ENCODE results near the gene SCN10A. TPM values are rescaled to one million over a fixed set of nuclear protein-coding genes. Genes with fewer than 3 reads are reported as not detected.

SCN10A gene
- total and polyA plus RNA-seq, 2 experiments from 2014 or later = not detected

GRCh38 chr3:38824349-38824748 is 8.3 kb upstream of the SCN10A start:
- Histone ChIP-seq H3K9me3 (ENCODE audit: low read depth) (no peaks in the 10 kb centered on the region), H2AFZ (no peak overlapping the region), H3K36me3 (ENCODE audit: low read depth) (no peaks in the 10 kb centered on the region), H3K4me3 (no peak overlapping the region), H3K79me2 (ENCODE audit: insufficient read depth) (no peaks in the 10 kb centered on the region), H3K27ac (no peak overlapping the region), H3F3A (ENCODE audit: insufficient read depth) (no peaks in the 10 kb centered on the region), H4K20me1 (ENCODE audit: insufficient read depth) (no peaks in the 10 kb centered on the region), H3K9me2 (ENCODE audit: insufficient read depth) (no peaks in the 10 kb centered on the region), H3K4me1 (ENCODE audit: insufficient read depth) (peaks cover 10% of the 10 kb centered on the region), H3K4me2 (ENCODE audit: unreplicated experiment) (no peak overlapping the region), H3K27me3 (replicated peaks; ENCODE audit: insufficient read depth) (peaks cover 15% of the 10 kb centered on the region; the same call in 1 of the 2 replicates), H3K9ac (no peak overlapping the region)
- DNase-seq = no peak
- TF ChIP-seq EZH2 (IDR thresholded peaks at IDR 0.05; ENCODE audit: insufficient read depth, poor library complexity, severe bottlenecking) (no peak), EZH2phosphoT487 (IDR thresholded peaks at IDR 0.05; ENCODE audit: insufficient read depth, low read depth) (no peak)
- in situ Hi-C loops (cut with MboI) = no loop called here
- WGBS, 2 experiments (ENCODE audit: low coverage in 1 of 2, low lambda C conversion rate in 2 of 2, missing lambda C conversion rate in 2 of 2) = 42 to 53% methylated on average over 4 of the region's 4 CpGs

GRCh38 chr3:38823722-38824121 is 7.7 kb upstream of the SCN10A start:
- no peak overlapping the region for H3K27ac ChIP-seq
- H2AFZ ChIP-seq = no peak overlapping the region
- peaks cover 15% of the 10 kb centered on the region; the same call in 1 of the 2 replicates for H3K27me3 ChIP-seq (replicated peaks; ENCODE audit: insufficient read depth)
- no peak for DNase-seq
- WGBS, 2 experiments (ENCODE audit: low coverage in 1 of 2, low lambda C conversion rate in 2 of 2, missing lambda C conversion rate in 2 of 2) = 28 to 30% methylated on average over 8 of the region's 8 CpGs
- no peaks in the 10 kb centered on the region for H3K36me3 ChIP-seq (ENCODE audit: low read depth)
- no peaks in the 10 kb centered on the region for H3K9me3 ChIP-seq (ENCODE audit: low read depth)
- no peaks in the 10 kb centered on the region for H3K79me2 ChIP-seq (ENCODE audit: insufficient read depth)
- no peak overlapping the region for H3K4me3 ChIP-seq
- peaks cover 4% of the 10 kb centered on the region for H3K4me1 ChIP-seq (ENCODE audit: insufficient read depth)
- no peak overlapping the region for H3K9ac ChIP-seq
- TF ChIP-seq EZH2 (IDR thresholded peaks at IDR 0.05; ENCODE audit: insufficient read depth, poor library complexity, severe bottlenecking) = no peak
- TF ChIP-seq EZH2phosphoT487 (IDR thresholded peaks at IDR 0.05; ENCODE audit: insufficient read depth, low read depth) = no peak
- no peaks in the 10 kb centered on the region for H4K20me1 ChIP-seq (ENCODE audit: insufficient read depth)
- no peaks in the 10 kb centered on the region for H3K9me2 ChIP-seq (ENCODE audit: insufficient read depth)
- in situ Hi-C loops (cut with MboI) = no loop called here
- no peak overlapping the region for H3K4me2 ChIP-seq (ENCODE audit: unreplicated experiment)
- H3F3A ChIP-seq (ENCODE audit: insufficient read depth) = no peaks in the 10 kb centered on the region

DNA sequence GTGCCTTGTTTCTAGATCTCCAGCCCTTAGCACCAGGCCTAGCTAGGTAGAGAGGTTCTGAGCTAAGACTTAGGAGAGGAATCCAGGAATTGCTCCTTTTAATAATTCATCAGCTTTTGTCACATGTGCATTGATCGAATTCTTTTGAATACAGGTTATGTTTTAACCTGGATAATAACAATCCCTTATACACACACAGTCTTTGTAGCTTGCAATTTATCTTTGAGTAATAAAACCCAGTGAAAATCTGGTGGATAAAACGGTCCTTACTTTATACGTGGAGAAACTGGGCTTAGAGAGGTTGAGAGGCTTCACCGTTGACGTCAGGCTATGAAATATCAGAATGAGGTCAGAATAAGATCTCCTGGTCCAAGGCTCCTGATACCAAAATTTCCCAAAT is 7.2 kb upstream of the SCN10A start:
- no peaks in the 10 kb centered on the region for H3K4me1 ChIP-seq (ENCODE audit: insufficient read depth)
- H2AFZ ChIP-seq = no peak overlapping the region
- no peak overlapping the region for H3K4me3 ChIP-seq
- in situ Hi-C loops (cut with MboI) = no loop called here
- H3K27ac ChIP-seq = no peak overlapping the region
- WGBS, 2 experiments (ENCODE audit: low coverage in 1 of 2, low lambda C conversion rate in 2 of 2, missing lambda C conversion rate in 2 of 2) = 65 to 71% methylated on average over 5 of the region's 5 CpGs
- no peak for DNase-seq
- H3K4me2 ChIP-seq (ENCODE audit: unreplicated experiment) = no peak overlapping the region
- no peaks in the 10 kb centered on the region for H3K79me2 ChIP-seq (ENCODE audit: insufficient read depth)
- H3K27me3 ChIP-seq (replicated peaks; ENCODE audit: insufficient read depth) = peaks cover 15% of the 10 kb centered on the region; the same call in 1 of the 2 replicates
- H3K9me3 ChIP-seq (ENCODE audit: low read depth) = no peaks in the 10 kb centered on the region
- H4K20me1 ChIP-seq (ENCODE audit: insufficient read depth) = no peaks in the 10 kb centered on the region
- no peak overlapping the region for H3K9ac ChIP-seq
- no peaks in the 10 kb centered on the region for H3K36me3 ChIP-seq (ENCODE audit: low read depth)
- no peaks in the 10 kb centered on the region for H3F3A ChIP-seq (ENCODE audit: insufficient read depth)
- no peaks in the 10 kb centered on the region for H3K9me2 ChIP-seq (ENCODE audit: insufficient read depth)
- TF ChIP-seq EZH2 (IDR thresholded peaks at IDR 0.05; ENCODE audit: insufficient read depth, poor library complexity, severe bottlenecking) = no peak
- no peak for TF ChIP-seq EZH2phosphoT487 (IDR thresholded peaks at IDR 0.05; ENCODE audit: insufficient read depth, low read depth)

GRCh38 chr3:38811822-38812221 is 4.2 kb downstream of the SCN10A start:
- H3K9ac ChIP-seq = no peak overlapping the region
- no peak overlapping the region for H3K4me2 ChIP-seq (ENCODE audit: unreplicated experiment)
- H3K79me2 ChIP-seq (ENCODE audit: insufficient read depth) = no peaks in the 10 kb centered on the region
- TF ChIP-seq EZH2phosphoT487 (IDR thresholded peaks at IDR 0.05; ENCODE audit: insufficient read depth, low read depth) = no peak
- H3K36me3 ChIP-seq (ENCODE audit: low read depth) = no peaks in the 10 kb centered on the region
- 70 to 71% methylated on average over 5 of the region's 5 CpGs for WGBS, 2 experiments (ENCODE audit: low coverage in 1 of 2, low lambda C conversion rate in 2 of 2, missing lambda C conversion rate in 2 of 2)
- in situ Hi-C loops (cut with MboI) = no loop called here
- H2AFZ ChIP-seq = no peak overlapping the region
- no peak overlapping the region for H3K4me3 ChIP-seq
- no peaks in the 10 kb centered on the region for H3K9me3 ChIP-seq (ENCODE audit: low read depth)
- H3K9me2 ChIP-seq (ENCODE audit: insufficient read depth) = no peaks in the 10 kb centered on the region
- no peak overlapping the region for H3K27ac ChIP-seq
- H3K27me3 ChIP-seq (replicated peaks; ENCODE audit: insufficient read depth) = no peaks in the 10 kb centered on the region; the same call in 1 of the 2 replicates
- H4K20me1 ChIP-seq (ENCODE audit: insufficient read depth) = no peaks in the 10 kb centered on the region
- H3F3A ChIP-seq (ENCODE audit: insufficient read depth) = no peaks in the 10 kb centered on the region
- DNase-seq = no peak
- H3K4me1 ChIP-seq (ENCODE audit: insufficient read depth) = no peaks in the 10 kb centered on the region
